GM20000 (cell line): ENCODE measurements around the gene LNX1.

Experiments
- DNase-seq: peaks from one replicate; pipeline ENCODE4 v3.0.0; 2012; ENCODE audit warnings: low spot score
- TF ChIP-seq, protein P1 (sequence below): IDR thresholded peaks from 2 replicates; pipeline ENCODE4 v1.5.1; 2012; ENCODE audit warnings: mild to moderate bottlenecking, control low read depth; ENCODE audit errors: extremely low read depth, missing control alignments

LNX1 gene

DNA sequence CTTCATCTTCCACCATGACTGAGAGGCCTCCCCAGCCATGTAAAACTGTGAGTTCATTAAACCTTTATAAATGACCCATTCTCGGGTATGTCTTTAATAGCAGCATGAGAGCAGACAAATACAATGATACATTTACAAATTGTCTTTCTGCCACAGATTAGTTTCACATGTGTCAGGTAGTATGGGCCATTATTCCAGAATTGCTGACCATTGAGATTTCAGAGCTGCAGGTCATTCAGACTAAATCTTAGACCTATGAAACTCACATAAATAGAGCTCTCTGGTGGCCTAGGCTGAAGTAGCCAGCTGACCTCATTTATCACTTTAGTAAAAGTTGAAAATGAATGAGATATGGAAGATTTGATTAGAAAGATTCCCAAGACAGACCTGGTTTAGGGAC is 108.0 kb downstream of the LNX1 start:
- TF ChIP-seq, protein P1, sequence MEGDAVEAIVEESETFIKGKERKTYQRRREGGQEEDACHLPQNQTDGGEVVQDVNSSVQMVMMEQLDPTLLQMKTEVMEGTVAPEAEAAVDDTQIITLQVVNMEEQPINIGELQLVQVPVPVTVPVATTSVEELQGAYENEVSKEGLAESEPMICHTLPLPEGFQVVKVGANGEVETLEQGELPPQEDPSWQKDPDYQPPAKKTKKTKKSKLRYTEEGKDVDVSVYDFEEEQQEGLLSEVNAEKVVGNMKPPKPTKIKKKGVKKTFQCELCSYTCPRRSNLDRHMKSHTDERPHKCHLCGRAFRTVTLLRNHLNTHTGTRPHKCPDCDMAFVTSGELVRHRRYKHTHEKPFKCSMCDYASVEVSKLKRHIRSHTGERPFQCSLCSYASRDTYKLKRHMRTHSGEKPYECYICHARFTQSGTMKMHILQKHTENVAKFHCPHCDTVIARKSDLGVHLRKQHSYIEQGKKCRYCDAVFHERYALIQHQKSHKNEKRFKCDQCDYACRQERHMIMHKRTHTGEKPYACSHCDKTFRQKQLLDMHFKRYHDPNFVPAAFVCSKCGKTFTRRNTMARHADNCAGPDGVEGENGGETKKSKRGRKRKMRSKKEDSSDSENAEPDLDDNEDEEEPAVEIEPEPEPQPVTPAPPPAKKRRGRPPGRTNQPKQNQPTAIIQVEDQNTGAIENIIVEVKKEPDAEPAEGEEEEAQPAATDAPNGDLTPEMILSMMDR, result no peak
- DNase-seq, result no peak

DNA sequence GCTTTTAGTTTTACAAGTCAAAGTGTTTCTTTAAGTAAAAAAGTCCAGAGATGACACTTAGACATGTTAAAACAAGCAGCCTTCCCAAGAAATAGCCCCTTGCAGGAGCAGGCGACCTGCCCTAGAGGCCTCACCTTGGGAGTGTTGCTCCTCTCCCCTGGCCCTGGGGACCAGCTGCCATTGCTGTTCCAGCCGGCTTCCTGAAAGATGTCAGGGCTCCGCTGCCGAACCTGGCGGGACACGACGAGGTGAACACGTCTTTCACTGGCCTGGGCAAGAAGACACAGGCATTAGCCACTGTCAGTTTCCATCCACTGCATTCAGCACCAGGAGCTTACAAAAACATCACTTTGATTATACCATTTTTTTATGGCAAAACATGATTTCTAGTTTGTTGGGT is 109.7 kb downstream of the LNX1 start:
- TF ChIP-seq, protein P1, result no peak
- DNase-seq, result no peak

DNA sequence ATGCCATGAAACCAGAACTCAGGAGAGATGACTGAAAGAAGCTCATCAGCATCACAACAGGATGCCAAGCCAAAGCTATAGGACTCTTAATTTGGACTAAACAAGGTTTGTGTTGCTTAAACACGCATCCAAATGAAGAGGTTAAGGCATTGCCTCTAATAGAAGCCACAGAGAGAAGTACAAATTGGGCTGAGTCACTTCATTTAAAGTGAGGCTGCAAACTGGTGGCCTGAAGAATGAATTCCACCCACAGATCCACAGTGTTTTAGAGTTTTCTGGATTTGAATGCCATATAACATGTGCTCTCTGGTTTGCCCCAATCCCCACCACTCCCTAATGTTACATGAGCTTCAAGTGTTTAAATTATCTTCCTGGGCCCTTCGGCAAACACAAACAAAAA is 110.4 kb downstream of the LNX1 start:
- TF ChIP-seq, protein P1, result no peak
- DNase-seq, result no peak

DNA sequence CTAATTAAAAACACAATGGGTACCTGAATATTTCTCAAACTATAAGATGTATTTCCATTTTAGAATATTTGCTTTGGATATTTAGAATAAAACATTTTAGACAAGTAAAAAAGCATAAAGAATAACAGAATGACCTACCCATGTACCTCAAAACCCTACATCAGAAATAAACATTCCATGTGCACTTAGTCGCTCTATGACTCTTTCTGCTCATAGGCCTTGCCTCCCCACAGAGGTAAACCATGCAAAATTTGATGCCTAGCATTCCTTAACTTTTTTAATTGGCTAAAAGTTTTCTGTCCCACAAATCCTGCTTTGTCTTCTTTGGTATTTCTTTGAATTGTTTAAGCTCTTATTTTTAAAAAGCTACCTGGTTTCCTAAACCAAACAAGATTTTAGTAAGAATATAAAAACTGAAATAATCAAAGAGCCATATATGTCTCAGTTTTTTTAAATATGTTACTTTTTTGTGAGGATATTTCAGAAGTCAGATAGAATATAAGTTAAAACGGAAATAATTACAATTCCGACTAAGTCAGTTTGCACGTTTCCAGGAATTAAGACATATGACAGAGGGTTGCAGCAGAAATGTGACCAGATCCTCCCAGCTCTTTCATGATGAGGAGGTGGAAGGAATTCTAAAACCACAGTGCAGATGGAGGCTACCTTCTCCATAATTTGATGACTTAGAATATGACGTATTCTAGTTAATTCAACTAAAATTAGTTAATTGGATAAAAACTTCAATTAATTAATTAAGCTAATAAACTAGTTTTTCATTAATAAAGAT is 111.4 kb downstream of the LNX1 start:
- no peak for DNase-seq

DNA sequence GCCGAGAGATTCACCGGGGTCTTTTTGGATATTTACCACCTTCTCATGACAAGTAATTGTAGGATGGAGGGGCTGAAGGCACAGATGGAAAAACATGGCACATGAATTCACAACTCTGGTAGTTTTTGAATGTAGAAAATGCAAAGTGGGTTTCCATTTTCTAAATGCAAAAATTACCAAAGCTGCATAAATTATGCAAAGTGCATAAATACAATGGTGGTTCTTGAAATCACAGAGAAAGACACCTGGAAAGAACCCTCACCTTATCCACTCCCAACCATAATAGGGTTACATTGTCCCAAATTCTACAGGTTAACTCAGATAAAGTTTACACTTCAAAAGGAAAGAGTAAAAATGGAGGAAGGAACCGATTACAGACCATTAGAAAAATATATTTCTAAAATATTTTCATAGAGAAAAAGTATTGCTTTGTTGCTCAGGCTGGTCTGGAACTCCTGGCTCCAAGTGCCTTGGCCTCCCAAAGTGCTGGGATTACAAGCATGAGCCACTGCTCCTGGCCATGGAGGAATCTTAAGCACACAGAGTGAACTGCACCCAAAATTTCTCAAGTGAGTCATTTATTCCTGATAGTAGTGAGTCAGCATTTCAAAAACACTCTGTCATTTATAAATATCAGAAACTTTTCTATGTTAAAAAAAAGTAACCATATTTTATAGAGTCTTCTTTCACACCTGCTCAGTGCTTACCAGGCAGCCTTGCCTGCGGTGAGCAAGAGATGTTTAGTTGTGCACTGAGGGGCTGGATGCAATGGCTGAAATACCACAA is 112.4 kb downstream of the LNX1 start:
- no peak for DNase-seq
- TF ChIP-seq, protein P1, result no peak

More for the DNA sequence above, 111.4 kb downstream of the LNX1 start:
- TF ChIP-seq, protein P1, result no peak

DNA sequence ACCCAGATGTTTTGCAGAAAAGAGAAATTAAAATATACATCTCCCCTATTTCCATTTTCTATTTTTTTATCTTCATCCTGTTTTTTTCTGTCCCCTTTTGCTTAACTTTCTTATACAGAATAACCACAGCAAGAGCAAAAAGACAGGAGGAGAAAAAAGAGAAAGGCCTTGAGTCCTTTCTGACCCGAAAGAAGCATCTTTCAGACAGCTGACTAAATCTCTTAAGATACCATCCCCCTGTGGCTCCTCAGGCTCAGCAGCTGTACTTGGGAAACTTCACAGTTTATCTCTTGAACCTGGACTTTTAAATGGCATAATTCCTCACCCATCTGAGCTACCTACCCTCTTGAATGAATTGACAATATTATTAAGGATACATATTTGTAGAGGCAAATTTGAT is 113.7 kb downstream of the LNX1 start:
- TF ChIP-seq, protein P1, result no peak
- no peak for DNase-seq

DNA sequence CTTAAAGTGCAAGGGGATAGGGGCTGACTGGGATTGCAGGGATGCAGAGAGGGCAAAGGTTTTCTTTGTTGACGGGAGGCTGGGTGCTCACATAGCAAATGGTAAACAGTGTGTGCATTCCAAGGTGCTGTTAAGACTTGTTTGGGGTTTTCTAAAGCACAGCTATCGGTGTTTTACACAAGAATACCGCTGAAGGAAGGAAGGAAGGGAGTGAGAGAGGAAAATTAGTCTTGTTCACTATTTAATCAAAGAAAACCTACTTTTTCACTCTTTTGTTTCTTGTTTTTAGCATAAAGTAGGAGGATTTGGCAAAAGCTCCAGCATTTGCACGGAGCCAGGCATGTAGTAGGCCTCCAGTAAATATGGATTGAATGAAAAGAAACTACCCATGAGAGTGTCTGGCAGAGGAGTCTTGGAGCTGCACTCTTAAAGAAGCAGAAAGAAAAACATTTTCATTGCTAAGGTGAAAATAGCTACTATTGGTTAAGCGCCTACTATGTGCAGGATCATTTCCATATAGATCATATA is 114.2 kb downstream of the LNX1 start:
- TF ChIP-seq, protein P1, result no peak
- DNase-seq, result no peak
